GDM1 (cell line): ENCODE results near the gene AHDC1.
A peak's percentile ranks its signal among the peaks of the same experiment; 100 is the strongest.

Source experiments
- DNase-seq: peaks from one replicate; lab custom pipeline; 2025; lab: John Stamatoyannopoulos, UW

The AHDC1 gene

GRCh38 chr1:27614043-27614624, 10.2 kb upstream of the AHDC1 start:
- DNase-seq, result no peak

- DNase-seq, result no peak
These were observed 8.8 kb upstream of the AHDC1 start for GRCh38 chr1:27612718-27613117.

GRCh38 chr1:27611450-27611849, 7.5 kb upstream of the AHDC1 start:
- DNase-seq, result no peak

- no peak for DNase-seq
These were observed 5.8 kb upstream of the AHDC1 start for GRCh38 chr1:27609618-27610240.

GRCh38 chr1:27609210-27609555, 5.2 kb upstream of the AHDC1 start:
- no peak for DNase-seq

- DNase-seq, result peak; percentile 35
These were observed 3.4 kb upstream of the AHDC1 start for GRCh38 chr1:27607239-27607804.

GRCh38 chr1:27606708-27607238, 2.8 kb upstream of the AHDC1 start:
- DNase-seq, result no peak

GRCh38 chr1:27605796-27606707, 2.1 kb upstream of the AHDC1 start:
- DNase-seq, result peak; percentile 60

GRCh38 chr1:27605300-27605766, 1.4 kb upstream of the AHDC1 start:
- DNase-seq, result no peak

- no peak for DNase-seq
These were observed 795 bp upstream of the AHDC1 start for GRCh38 chr1:27604579-27605299.

- no peak for DNase-seq
These were observed 649 bp downstream of the AHDC1 start for GRCh38 chr1:27603309-27603680.

- DNase-seq, result no peak
These were observed 1.3 kb downstream of the AHDC1 start for GRCh38 chr1:27602462-27603308.

- DNase-seq, result peak; percentile 39
These were observed 2.0 kb downstream of the AHDC1 start for GRCh38 chr1:27601771-27602461.

- DNase-seq, result no peak
These were observed 2.6 kb downstream of the AHDC1 start for GRCh38 chr1:27601321-27601770.

GRCh38 chr1:27600498-27601175, 3.3 kb downstream of the AHDC1 start:
- DNase-seq, result peak; percentile 60

- DNase-seq, result no peak
These were observed 4.1 kb downstream of the AHDC1 start for GRCh38 chr1:27599605-27600497.

GRCh38 chr1:27598902-27599528, 4.9 kb downstream of the AHDC1 start:
- DNase-seq, result peak; percentile 58

GRCh38 chr1:27598295-27598687, 5.7 kb downstream of the AHDC1 start:
- no peak for DNase-seq
